Lung microvascular endothelial cell (primary cell): Measurements from ENCODE around the gene DACH1. TPM values are rescaled to one million over a fixed set of nuclear protein-coding genes. Genes with fewer than 3 reads are reported as not detected.
A peak's percentile ranks its signal among the peaks of the same experiment; 100 is the strongest.

ENCODE experiments used
- DNase-seq, 2 donors: peaks; one replicate each; pipeline versions ENCODE4 v3.0.0 to v3.0.0-alpha.2; 2010; ENCODE audit warnings: low read depth in 2 of 2
- total RNA-seq: library from RNA; depleted of rRNA; stranded (reverse); fragments of >200 nt; gene quantifications from 2 replicates; pipeline ENCODE4 v1.2.1, GENCODE V29; 2014

The DACH1 gene
- total RNA-seq, 1 donor from 2014 or later, result 0.20 TPM

DNA sequence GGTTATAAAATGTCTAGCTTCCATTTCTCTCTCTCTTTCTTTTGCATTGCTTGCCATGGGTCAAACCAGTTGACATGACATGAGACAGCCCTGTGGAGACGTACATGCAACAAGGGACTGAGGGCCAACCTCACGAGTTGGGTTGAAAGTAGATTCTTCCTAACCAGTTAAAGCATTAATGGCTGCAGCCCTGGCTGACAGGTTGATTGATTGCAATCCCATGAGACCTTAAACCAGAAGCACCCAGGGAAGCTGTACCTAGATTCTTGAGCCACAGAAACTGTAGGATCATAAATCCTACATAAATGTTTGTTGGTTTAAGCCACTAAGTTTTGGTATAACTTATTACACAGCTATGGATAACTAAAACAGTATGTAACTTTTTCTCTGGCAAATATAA is 373.8 kb downstream of the DACH1 start:
- DNase-seq, result no peak

DNA sequence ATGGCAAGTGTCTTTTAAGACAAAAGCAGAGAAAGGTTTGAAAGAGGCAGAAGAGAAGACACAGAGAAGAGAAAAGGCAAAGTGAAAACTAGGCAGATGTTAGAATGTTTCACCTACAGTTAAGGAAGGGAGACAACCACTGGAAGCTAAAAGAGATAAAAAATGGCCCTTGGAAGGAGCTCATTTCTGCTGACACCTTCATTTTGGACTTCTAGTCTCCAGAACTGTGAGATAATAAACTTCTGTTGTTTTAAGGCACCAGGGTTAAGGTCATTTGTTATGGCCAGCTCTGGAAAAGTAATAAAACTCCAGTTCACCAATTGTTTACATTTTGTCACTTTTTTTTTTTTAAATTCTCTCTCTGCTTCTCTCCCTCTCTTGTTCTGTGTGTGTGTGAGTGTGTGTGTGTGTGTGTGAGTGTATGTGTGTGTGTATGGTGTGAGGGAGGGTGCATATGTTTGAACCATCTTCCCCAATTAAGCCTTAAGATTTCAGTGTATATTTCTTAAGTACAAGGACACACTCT is 374.6 kb downstream of the DACH1 start:
- no peak for DNase-seq

DNA sequence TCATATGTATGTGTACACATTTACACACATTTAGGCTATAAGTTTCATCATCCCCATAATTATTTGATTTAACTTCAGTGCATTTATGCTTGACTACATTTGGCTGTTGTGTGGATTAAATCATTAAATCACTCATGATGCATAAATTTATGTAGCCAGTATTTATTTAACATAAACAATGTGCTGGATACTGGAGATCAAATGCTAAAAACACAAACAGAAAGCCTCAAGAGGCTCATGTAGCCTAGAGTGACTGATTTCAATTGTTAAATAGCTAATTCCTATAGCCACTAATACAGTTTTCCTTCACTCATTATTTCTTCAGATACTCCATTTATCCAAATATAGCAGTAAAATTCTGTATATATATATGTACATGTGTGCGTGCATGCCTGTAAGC is 376.0 kb downstream of the DACH1 start:
- no peak for DNase-seq

GRCh38 chr13:71489041-71489440 is 378.0 kb downstream of the DACH1 start:
- no peak for DNase-seq

DNA sequence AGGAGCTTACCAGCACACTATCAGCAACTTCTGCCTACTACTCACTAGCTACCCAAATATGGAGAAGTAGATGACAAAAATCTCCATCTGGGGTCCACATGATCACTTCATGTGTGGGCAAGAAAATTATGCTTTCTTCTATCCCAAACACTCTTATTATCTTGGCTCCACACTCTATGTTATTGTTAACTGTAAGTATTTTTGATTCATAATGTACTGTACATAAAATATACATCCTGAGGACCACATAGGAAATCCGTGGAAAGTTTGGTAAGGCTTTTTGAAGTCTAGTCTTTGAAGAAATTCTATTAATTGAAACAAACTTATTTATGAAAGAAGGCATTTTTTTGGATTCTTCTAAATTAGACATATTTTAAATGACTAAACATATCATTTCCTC is 378.8 kb downstream of the DACH1 start:
- no peak for DNase-seq

DNA sequence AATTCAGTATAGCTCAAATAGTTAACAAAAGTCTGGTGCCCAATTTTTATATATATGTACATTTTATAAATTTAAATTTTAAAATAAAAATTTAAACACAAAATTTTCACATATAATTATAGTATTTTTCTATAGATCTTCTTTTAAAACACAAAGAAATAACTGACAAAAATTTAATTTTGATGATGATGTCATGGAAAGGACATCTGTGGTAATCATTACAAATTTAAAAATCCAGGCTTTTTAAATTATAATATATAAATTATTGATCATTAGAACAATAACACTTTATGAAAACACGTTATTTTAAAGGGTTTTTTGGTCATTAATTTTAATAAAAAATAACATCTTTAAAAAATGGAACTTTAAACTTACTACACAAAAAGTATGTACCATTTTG is 381.1 kb downstream of the DACH1 start:
- DNase-seq, result no peak

- no peak for DNase-seq
Measured at GRCh38 chr13:71483733-71484132, 383.3 kb downstream of the DACH1 start.

DNA sequence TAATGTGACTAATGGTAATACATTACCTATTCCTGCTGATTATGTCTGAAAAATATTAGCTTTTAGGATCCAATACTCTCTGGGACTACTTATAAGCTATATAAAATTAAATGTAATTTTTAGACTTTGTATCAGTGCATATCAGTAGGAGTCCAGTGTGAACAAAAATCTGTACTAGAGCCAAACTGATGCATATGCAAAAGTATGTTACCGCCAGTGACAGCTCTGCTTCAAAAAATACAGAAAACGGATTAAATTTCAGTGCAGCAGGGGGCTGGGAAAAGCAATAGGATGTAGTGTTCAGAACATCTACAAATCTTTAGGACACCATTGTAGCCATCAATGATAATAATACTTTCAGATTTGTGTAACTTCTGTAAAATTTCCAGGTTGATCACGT is 385.5 kb downstream of the DACH1 start:
- no peak for DNase-seq

GRCh38 chr13:71481046-71481445 is 386.0 kb downstream of the DACH1 start:
- DNase-seq, result no peak

- no peak for DNase-seq
Measured at GRCh38 chr13:71477735-71478134, 389.3 kb downstream of the DACH1 start.

DNA sequence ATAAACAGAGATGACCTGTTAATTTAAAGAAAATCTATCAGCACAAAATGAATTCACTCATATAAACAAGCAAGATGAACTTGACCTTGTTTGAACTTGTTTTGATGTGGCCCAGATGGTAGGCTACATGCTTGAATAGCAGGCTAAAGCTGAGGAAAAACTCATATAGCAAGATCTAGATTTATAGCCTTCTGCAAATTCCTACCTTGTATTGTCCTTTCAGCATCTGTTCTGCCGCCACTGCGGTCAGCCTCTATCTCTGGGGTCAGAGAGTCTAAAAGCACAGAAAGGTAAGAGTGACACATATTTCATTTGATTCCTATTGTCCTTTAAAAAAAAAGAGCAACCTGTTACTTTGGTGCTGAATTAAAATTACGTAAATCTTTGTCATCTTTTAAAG is 392.1 kb downstream of the DACH1 start:
- DNase-seq, result no peak

GRCh38 chr13:71469626-71470025 is 397.4 kb downstream of the DACH1 start:
- no peak for DNase-seq

GRCh38 chr13:71464686-71465085 is 402.3 kb downstream of the DACH1 start:
- peak in 1 of 2 donors; percentile 0 for DNase-seq

- DNase-seq, result no peak
Measured at GRCh38 chr13:71461892-71462291, 405.1 kb downstream of the DACH1 start.

DNA sequence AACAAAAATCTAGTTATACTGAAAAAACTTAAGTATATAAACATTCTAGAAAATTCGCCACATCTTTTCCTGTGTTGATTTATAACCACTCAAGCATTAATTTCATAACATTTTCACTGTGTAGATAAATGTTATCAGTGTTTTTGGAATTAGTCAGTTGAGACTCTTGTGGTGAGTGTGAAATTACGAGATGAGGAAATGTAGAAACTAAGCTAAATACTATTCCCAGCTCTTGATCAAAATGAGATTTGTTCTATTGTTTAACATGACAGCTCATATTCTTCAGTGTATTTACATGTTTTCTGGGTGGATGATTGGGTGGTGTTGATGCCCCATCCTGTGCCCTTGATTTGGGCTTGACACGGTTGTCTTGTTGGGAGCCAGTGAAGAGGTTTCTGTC is 406.8 kb downstream of the DACH1 start:
- DNase-seq, result no peak

DNA sequence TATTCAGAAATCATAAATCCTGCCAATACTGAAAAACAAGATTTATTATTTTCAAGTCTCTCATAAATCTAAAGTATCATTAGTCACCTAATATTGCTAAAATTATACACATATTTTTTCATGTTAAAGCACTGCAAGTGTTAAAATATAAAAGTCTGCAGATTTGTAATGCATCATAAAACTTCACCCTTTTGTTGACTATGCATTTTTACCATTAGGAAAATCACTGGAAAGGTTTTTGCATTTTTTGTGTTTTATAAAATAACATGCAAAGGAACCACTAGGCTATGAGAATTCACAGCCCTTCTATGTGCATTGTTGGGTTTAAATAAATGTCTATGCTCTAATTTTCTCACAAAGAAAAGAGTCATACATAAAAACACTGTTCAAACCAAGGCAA is 407.3 kb downstream of the DACH1 start:
- DNase-seq, result no peak

DNA sequence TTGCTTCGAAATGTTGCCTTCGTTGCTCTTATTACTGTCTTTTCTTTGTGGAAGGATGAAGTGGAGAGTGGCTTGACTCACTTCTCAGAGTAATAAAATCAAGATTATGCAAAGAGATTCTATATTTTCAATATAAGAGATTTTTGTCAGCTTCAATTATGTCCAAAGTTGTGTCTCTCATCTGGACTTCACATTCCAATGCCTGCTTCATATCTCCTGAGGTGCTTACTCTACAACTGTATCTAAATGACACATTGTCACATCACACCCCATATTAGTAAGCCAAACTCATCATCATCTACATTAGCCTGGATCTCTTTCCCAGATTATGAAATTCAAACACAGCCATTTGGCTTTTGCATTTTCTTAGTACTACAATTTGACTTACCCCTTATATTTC is 409.4 kb downstream of the DACH1 start:
- DNase-seq, result no peak

GRCh38 chr13:71456136-71456535 is 410.9 kb downstream of the DACH1 start:
- no peak for DNase-seq

DNA sequence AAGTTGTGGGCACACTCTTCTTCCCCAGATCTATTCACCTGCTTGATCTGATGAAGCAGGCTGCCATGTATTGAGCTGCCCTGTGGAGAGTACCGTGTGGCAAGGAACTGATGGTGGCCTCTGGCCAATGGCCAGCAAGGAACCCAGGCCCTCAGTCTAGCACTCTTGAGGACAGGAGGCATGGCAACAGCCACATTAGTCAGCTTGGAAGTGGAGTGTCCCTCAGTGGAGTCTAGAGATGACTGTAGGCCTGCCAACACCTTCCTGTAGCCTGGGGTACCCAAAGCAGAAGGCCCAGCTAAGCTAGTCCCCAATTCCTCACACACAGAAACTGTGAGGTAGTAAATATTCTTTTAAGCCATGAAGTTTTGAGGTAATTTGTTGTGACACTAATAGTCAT is 412.5 kb downstream of the DACH1 start:
- no peak for DNase-seq

DNA sequence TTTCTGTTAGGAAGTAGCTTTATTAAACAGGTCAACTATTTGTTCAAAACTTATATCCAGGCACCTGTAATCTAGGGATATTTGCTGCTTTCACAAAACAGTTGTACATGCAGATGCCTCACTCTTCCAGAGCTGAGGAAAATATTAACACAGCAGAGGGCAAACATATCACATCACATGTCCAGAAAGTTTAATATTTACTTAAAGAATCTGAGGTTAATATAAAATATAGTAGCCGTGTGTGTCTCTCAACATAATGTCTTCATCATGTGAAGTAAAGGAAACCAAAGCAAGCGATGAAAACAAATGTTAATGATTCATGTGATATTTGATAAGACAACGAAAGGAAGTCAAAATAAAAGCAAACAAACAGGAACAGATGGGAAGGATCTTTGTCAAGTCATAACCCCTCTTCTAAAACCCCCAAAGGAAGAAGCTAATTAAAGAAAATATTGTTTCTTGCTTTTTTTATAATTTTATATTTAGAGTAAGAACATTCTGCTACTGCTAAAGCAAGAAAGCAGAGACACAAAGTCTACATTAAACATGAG is 418.8 kb downstream of the DACH1 start:
- DNase-seq, result no peak

DNA sequence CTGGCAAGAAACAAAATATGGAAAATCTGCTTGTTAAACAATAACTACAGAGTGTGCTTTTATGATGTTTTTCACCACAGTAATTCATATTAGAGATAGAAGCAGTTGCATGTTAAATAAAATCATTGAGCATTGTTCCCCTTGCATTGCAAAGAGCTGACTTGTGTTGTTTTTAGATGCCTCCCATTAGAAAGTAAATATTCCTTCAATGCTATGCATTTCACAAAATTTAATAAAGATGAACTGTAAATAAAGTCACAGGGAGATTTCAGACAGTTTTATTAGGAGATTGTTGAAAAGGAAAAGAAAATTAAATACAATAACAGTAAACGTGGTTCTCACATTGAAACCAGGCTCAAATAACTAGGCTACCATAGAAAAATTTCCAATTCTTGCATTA is 429.3 kb downstream of the DACH1 start:
- DNase-seq, result no peak

- DNase-seq, result no peak
Measured at GRCh38 chr13:71430681-71431080, 436.3 kb downstream of the DACH1 start.

GRCh38 chr13:71417205-71417604 is 449.8 kb downstream of the DACH1 start:
- no peak for DNase-seq

- DNase-seq, result no peak
Measured at GRCh38 chr13:71412231-71412630, 454.8 kb downstream of the DACH1 start.
